Kidney (tissue), 14 donors: ENCODE results near the gene DLX5. TPM values are rescaled to one million over a fixed set of nuclear protein-coding genes. Genes with fewer than 3 reads are reported as not detected.

Source experiments
- DNase-seq, 5 donors: peaks; one replicate each; pipeline ENCODE4 v3.0.0-alpha.2; 2013 to 2020
- FAIRE-seq: peaks from 2 replicates; lab custom pipeline; 2012; peaks lifted over from hg19 to GRCh38; lab: Jason Lieb, UNC
- H3K27ac ChIP-seq, 2 donors: one replicate each; pipeline ENCODE4 v1.7.0; 2013; ENCODE audit warnings: low read depth in 2 of 2, low read length in 2 of 2, inconsistent platforms in 1 of 2
- H3K27me3 ChIP-seq: one replicate; pipeline ENCODE4 v1.7.1; 2013; ENCODE audit warnings: low read length, inconsistent platforms; ENCODE audit not compliant: control insufficient read depth, insufficient read depth
- H3K36me3 ChIP-seq, 3 donors: one replicate each; pipeline versions ENCODE4 v1.7.0 to v1.7.1; 2013; ENCODE audit warnings: low read length in 3 of 3, control low read depth in 1 of 3, inconsistent platforms in 1 of 3; ENCODE audit not compliant: insufficient read depth in 3 of 3, control insufficient read depth in 2 of 3
- H3K4me1 ChIP-seq, 3 donors: one replicate each; pipeline versions ENCODE4 v1.7.0 to v1.7.1; 2013; ENCODE audit warnings: low read length in 3 of 3, inconsistent platforms in 1 of 3, low read depth in 1 of 3; ENCODE audit not compliant: control insufficient read depth in 2 of 3, insufficient read depth in 2 of 3
- H3K4me3 ChIP-seq, 3 donors: one replicate each; pipeline versions ENCODE4 v1.7.0 to v1.8.1; 2013; ENCODE audit warnings: low read length in 3 of 3, control low read depth in 1 of 3, inconsistent platforms in 1 of 3
- H3K9ac ChIP-seq, 3 donors: one replicate each; pipeline versions ENCODE4 v1.7.0 to v1.7.1; 2013; ENCODE audit warnings: low read length in 3 of 3, control low read depth in 1 of 3, inconsistent platforms in 1 of 3
- H3K9me3 ChIP-seq, 3 donors: one replicate each; pipeline versions ENCODE4 v1.7.0 to v1.7.1; 2013; ENCODE audit warnings: low read length in 3 of 3, control low read depth in 1 of 3, inconsistent platforms in 1 of 3; ENCODE audit not compliant: control insufficient read depth in 2 of 3, insufficient read depth in 1 of 3
- CTCF ChIP-seq: IDR thresholded peaks from 3 replicates; pipeline ENCODE4 v1.5.1; 2012; ENCODE audit warnings: mild to moderate bottlenecking, moderate library complexity, borderline replicate concordance; ENCODE audit not compliant: insufficient read depth; ENCODE audit errors: extremely low read depth
- intact Hi-C: fragments of 100-400 bp; cut with DNase I; formaldehyde crosslinking; loops from one replicate; pipeline ENCODE4 v1.11.1; 2022
- polyA plus RNA-seq: library from polyadenylated mRNA; stranded (reverse); fragments of 350-450 nt; fragmentation: Illumina TruSeq; extraction: RNeasy Lipid Tissue Mini Kit (QIAGEN cat#74804); gene quantifications from one replicate; pipeline ENCODE4 v1.2.3, GENCODE V29; 2014; ENCODE audit warnings: low read depth, low replicate concordance; ENCODE audit not compliant: insufficient read depth
- total RNA-seq: library from RNA; stranded (reverse); fragmentation: NEBNext Ultra II Directional; extraction: Animal tissue kit (Norgen Biotek cat#: 25700); gene quantifications from one replicate; pipeline ENCODE4 v1.2.1, GENCODE V29; 2021
- donor health status: control.
- donor health status: control.
- donor health status: control.
- donor health status: control.
- donor health status: control.
- donor health status: DM: yes; HTN: yes; CAD: no.
- donor health status: Normal renal cell carcinoma (clear cell type).

Gene DLX5
- total and polyA plus RNA-seq, 2 donors from 2014 or later, result 0.82 TPM; not detected in 1

GRCh38 chr7:96973986-96974385 lies 50.6 kb downstream of the DLX5 start:
- no peak for FAIRE-seq
- no peak overlapping the region for H3K9ac ChIP-seq
- H3K9me3 ChIP-seq, result no peaks in the 10 kb centered on the region
- no peak for DNase-seq
- intact Hi-C loops, result no loop called here
- no peak for TF ChIP-seq CTCF
- H3K4me1 ChIP-seq, result no peaks in the 10 kb centered on the region
- no peak overlapping the region for H3K27ac ChIP-seq
- no peaks in the 10 kb centered on the region for H3K36me3 ChIP-seq
- H3K4me3 ChIP-seq, result no peak overlapping the region
- no peaks in the 10 kb centered on the region for H3K27me3 ChIP-seq

- no peak for TF ChIP-seq CTCF
- Histone ChIP-seq H3K9me3 (no peaks in the 10 kb centered on the region), H3K27me3 (no peaks in the 10 kb centered on the region), H3K4me3 (no peak overlapping the region), H3K9ac (no peak overlapping the region), H3K4me1 (no peaks in the 10 kb centered on the region), H3K27ac (no peak overlapping the region), H3K36me3 (no peaks in the 10 kb centered on the region)
- intact Hi-C loops, result no loop called here
- FAIRE-seq (no peak), DNase-seq (no peak)
Measured at GRCh38 chr7:96970739-96971138, 53.9 kb downstream of the DLX5 start.

Other genes with a start within 250 kb of the DLX5 start
- 0.13 TPM for gene DLX6, start 19.3 kb downstream of the DLX5 start, total RNA-seq
- gene DLX6, start 19.3 kb downstream of the DLX5 start, polyA plus RNA-seq, result not detected
- gene SDHAF3, start 92.9 kb upstream of the DLX5 start, total RNA-seq, result 17.2 TPM
- 22.2 TPM for gene SDHAF3, start 92.9 kb upstream of the DLX5 start, polyA plus RNA-seq